ENCODE data around the gene OFD1. TPM values are rescaled to one million over a fixed set of nuclear protein-coding genes. Genes with fewer than 3 reads are reported as not detected.

OFD1 gene
- total RNA-seq, 1 donor from 2014 or later: 38.3 TPM

DNA sequence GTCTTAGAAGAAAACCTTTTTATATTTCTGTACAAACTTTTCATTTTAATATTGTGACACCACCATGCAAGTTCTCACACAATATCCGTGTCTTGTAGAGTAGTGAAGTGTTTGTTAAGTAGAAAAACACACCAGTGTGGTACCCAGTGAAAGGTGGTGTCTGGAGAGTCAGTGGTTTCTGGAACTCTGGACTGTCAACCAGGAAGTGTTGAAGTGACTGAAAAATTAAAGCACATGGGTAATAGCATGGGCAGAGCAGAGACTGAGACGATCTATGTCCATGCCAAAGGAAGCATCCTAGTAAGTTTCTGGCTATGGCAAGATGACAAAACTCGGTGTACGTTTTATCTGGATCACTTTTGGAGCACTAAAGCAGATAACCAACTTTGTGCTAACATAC, 23.4 kb upstream of the OFD1 start:
- TF ChIP-seq, protein P1, sequence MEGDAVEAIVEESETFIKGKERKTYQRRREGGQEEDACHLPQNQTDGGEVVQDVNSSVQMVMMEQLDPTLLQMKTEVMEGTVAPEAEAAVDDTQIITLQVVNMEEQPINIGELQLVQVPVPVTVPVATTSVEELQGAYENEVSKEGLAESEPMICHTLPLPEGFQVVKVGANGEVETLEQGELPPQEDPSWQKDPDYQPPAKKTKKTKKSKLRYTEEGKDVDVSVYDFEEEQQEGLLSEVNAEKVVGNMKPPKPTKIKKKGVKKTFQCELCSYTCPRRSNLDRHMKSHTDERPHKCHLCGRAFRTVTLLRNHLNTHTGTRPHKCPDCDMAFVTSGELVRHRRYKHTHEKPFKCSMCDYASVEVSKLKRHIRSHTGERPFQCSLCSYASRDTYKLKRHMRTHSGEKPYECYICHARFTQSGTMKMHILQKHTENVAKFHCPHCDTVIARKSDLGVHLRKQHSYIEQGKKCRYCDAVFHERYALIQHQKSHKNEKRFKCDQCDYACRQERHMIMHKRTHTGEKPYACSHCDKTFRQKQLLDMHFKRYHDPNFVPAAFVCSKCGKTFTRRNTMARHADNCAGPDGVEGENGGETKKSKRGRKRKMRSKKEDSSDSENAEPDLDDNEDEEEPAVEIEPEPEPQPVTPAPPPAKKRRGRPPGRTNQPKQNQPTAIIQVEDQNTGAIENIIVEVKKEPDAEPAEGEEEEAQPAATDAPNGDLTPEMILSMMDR (IDR thresholded peaks at IDR 0.05): no peak
- Histone ChIP-seq H3K27me3 (ENCODE audit: low read depth) (no peaks in the 10 kb centered on the region), H3K9me3 (no peaks in the 10 kb centered on the region), H3K4me1 (no peaks in the 10 kb centered on the region), H3K4me3 (no peak overlapping the region), H3K27ac (no peak overlapping the region), H3K36me3 (peaks cover 26% of the 10 kb centered on the region)
- intact Hi-C loops (cut with DNase I): no loop called here
- no peak for DNase-seq
- ATAC-seq: no peak

DNA sequence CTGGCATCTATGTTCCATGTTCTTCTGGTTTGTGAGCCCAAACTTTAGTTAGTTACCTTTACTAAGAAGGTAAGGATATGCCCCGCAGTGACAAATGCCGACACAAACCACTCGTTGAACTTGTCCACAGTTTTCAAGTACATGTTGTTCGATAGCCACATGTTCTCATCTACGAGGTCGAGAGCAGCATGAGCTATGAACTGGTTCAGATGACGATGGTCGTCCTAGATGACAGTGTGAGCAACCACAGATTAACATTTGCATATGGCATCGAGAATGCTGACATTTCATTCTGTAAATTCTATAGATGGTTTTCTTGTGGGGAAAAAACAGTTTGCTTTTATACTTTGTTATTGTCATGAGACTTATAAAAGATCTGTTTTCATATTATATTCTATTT, 18.1 kb upstream of the OFD1 start:
- no peaks in the 10 kb centered on the region for H3K4me1 ChIP-seq
- TF ChIP-seq, protein P1 (IDR thresholded peaks at IDR 0.05): no peak
- no peak overlapping the region for H3K27ac ChIP-seq
- DNase-seq (no peak), ATAC-seq (no peak)
- no peaks in the 10 kb centered on the region for H3K27me3 ChIP-seq (ENCODE audit: low read depth)
- peaks cover 21% of the 10 kb centered on the region for H3K36me3 ChIP-seq
- no peak overlapping the region for H3K4me3 ChIP-seq
- intact Hi-C loops (cut with DNase I): no loop called here
- no peaks in the 10 kb centered on the region for H3K9me3 ChIP-seq

DNA sequence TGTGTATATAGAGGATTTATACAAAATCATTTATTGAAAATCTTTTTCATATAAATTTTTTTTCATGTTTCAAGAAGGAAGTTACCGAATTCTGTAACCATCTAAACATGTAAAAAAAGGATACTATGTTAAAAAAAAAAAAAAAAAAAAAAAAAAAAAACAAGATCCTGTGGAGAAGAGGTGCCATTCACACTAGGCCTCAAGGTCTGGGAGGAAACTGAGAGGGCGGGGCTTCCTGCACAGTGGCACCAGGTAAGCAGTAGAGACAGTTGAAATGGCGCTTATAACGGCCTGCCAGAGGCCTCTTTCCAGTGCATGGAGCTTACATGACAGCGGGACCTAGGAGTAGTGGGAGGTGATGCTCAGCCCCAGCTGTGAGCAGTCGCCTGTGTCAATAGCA, 17.6 kb upstream of the OFD1 start:
- H3K27me3 ChIP-seq (ENCODE audit: low read depth): no peaks in the 10 kb centered on the region
- H3K9me3 ChIP-seq: no peaks in the 10 kb centered on the region
- no peak for DNase-seq
- no peak overlapping the region for H3K4me3 ChIP-seq
- H3K36me3 ChIP-seq: peaks cover 16% of the 10 kb centered on the region
- intact Hi-C loops (cut with DNase I): no loop called here
- no peak for ATAC-seq
- H3K4me1 ChIP-seq: no peaks in the 10 kb centered on the region
- no peak overlapping the region for H3K27ac ChIP-seq
- TF ChIP-seq, protein P1 (IDR thresholded peaks at IDR 0.05): no peak

DNA sequence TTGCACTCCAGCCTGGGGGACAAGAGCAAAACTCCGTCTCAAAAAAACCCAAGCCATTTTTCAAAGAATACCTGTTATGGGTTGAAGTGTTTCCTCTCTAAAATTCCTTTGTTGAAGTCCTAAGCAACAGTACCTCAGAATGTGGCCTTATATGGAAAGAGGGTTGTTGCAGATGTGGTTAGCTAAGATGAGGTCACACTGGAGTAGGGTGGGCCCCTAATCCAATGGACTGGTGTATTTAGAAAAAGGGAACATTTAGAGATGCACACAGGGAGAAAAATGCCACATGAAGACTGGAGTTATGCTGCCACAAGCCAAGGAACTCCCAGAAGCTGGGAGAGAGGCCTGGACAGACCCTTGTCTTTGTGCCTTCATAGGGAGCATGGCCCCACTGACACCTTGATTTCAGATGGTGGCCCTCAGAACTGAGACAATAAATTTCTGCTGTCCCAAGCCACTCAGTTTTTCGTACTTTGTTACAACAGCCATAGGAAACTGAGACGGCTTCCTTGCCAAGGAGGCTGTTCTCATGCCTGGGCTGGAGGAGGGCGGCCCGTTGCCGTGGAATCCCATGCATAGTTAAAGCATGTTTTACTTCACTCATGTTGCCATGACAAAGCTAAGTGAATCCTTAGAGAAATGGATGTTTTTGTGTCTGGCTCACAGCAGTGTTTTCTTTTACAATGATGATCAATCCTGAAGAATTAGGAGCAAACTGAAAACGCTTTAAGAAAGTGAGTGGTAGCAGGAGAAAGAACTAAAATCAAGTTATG, 16.7 kb upstream of the OFD1 start:
- DNase-seq: no peak
- Histone ChIP-seq H3K4me1 (no peaks in the 10 kb centered on the region), H3K4me3 (no peak overlapping the region), H3K36me3 (peaks cover 6% of the 10 kb centered on the region), H3K27ac (no peak overlapping the region), H3K9me3 (no peaks in the 10 kb centered on the region), H3K27me3 (ENCODE audit: low read depth) (no peaks in the 10 kb centered on the region)
- intact Hi-C loops (cut with DNase I): no loop called here
- TF ChIP-seq, protein P1 (IDR thresholded peaks at IDR 0.05): no peak
- no peak for ATAC-seq

DNA sequence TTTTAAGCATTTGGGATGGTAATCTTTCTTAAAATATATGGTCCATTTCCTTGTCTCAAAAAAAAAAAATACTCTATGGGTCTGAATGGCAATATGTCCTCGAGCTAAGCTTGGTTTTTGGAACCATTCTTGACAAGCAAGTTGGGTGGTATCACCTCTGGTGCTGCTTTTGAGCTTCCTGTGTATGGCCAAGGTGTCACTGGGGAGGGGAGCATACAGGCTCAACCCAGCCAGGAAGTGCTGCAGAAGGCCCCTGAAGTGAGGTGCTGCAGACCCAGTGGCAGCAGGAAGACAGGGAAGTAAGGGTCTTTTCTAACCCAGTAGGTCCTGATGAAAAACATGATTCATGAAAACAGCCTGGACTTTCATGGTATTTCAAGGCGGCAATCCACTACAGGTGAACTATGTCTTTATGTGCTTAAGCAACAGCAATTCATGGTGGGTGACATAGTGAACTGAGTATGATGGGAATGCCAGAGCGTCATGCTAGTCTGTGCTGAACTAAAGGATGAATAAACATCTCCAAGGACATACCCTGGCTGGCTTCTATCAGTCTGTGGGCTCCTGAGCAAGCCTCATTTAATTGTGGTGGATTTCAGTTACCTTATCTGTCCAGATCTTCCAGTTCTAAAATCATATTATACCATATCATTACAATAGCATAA, 15.2 kb upstream of the OFD1 start:
- H3K4me3 ChIP-seq: no peak overlapping the region
- TF ChIP-seq, protein P1 (IDR thresholded peaks at IDR 0.05): no peak
- no peaks in the 10 kb centered on the region for H3K4me1 ChIP-seq
- intact Hi-C loops (cut with DNase I): no loop called here
- no peak for ATAC-seq
- no peaks in the 10 kb centered on the region for H3K9me3 ChIP-seq
- H3K27me3 ChIP-seq (ENCODE audit: low read depth): no peaks in the 10 kb centered on the region
- no peak overlapping the region for H3K27ac ChIP-seq
- peaks cover 5% of the 10 kb centered on the region for H3K36me3 ChIP-seq
- no peak for DNase-seq

All from lower lobe of right lung (tissue), 2 donors.